Endometrial microvascular endothelial cells (primary cell): ENCODE data around the gene POLH. TPM values are rescaled to one million over a fixed set of nuclear protein-coding genes. Genes with fewer than 3 reads are reported as not detected.
"Not testable (repeated sequence)": the region's sequence is repeated elsewhere in the genome, so short reads cannot be mapped to it uniquely, and the experiment has no call there.

Experiments used
- in situ Hi-C: cut with HindIII; loops from 2 replicates; pipeline ENCODE4 v1.10.0; 2017; ENCODE audit warnings: low sequenced_read_pairs, low pct_unique_long_range_greater_than_20kb; ENCODE audit errors: inconsistent ontology term
- total RNA-seq: library from RNA; depleted of rRNA; stranded (reverse); fragments of >200 nt; gene quantifications from one replicate; pipeline ENCODE4 v1.2.3, GENCODE V29; 2015; ENCODE audit errors: inconsistent ontology term

POLH gene
- total RNA-seq, 1 donor from 2014 or later, result 25.6 TPM

DNA sequence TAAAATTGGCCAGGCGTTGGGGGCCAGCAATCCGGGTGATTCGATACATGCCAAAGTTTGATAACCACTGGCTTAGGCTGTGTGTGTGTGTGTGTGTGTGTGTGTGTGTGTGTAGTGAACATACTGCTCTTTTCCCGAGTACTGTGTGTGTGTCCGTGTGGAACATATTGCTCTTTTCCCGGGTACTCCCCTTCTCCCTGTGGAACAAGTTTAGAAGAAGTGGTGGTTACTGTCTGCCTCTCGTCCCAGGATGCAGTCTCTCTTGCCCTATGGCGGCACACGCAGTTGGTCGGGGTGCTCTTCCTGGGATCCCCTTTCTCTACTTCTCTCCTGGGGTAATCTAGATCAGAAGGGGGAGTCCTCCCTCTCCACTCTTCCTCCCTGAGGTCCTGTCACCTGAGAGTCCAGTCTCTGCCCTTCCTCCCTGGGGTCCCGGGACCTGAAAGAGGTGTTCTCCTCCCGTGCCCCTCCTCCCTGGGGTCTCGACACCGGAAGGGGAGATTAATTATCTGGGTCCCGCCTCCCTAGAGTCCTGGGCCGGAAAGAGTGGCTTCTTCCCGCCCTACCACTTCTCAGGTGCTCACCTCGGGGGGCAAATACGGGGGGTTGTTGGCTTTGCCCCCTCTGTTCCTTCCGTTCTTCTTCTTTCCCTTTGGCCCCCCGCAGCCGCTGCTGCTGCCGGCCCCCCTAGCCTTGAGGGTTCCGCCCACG lies 52.6 kb downstream of the POLH start:
- in situ Hi-C loops, result no loop called here

DNA sequence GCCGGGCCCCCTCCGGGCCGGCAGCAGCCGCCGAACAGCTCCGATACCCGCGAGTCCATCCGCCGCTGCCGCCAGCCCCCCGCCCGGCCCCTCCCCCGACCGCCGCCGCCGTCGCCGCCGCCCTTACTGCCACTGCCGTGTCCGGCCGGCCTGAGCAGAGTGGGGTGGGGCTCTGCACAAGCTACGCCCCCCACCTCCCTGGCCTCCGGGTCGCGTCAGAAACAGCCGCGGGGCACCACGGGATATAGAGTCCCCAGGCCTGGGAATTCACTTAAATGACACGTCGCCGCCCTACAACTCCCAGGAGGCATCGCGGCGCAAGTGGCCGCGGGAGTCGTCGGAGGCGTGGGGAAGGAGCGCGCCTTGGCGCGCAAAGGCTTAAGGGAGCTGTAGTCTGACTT lies 53.1 kb downstream of the POLH start, which contains the start of gene GTPBP2:
GTPBP2 (minus strand) TSS at position 161 of the 401 bp plus-strand sequence; CDS start at position 59, 102 bp downstream.
- in situ Hi-C loops, result no loop called here

DNA sequence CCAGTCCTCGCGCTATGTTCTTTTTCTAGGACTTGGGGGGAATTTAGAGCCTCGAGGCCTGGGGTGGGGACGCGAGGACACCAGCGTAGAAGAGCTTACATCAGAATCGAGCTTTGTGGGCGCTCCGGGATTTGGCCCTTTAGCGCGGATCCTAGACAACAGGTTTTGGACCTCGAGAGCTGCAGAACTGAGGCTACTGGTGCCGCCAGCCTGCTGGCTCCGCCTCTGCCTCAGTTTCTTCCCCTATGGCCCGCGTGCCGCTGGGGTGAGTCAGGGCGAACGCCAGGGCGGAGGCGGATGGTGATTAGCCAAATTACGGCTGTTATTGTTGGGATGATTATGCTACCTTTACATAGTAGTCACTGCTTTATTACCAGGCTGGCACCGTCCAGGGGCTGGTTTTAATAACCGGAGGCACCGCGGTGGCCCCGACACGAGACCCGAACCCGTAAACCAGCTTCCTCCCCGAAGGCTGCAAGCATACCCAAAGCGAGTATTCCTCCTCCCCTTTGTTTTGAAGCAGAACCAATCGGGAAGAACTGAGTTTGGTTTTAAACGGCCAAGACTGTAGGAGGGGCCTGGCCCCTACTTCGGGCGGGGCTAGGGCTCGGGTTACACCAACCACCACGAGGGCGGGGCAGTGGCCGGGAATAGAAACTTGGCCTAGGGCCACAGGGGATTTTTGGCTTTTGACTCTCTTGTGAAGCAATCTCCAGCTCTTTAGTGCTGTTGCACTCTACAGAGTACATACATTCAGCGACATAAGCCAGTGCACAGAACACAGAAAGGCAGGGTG lies 53.7 kb downstream of the POLH start:
- in situ Hi-C loops, result no loop called here

DNA sequence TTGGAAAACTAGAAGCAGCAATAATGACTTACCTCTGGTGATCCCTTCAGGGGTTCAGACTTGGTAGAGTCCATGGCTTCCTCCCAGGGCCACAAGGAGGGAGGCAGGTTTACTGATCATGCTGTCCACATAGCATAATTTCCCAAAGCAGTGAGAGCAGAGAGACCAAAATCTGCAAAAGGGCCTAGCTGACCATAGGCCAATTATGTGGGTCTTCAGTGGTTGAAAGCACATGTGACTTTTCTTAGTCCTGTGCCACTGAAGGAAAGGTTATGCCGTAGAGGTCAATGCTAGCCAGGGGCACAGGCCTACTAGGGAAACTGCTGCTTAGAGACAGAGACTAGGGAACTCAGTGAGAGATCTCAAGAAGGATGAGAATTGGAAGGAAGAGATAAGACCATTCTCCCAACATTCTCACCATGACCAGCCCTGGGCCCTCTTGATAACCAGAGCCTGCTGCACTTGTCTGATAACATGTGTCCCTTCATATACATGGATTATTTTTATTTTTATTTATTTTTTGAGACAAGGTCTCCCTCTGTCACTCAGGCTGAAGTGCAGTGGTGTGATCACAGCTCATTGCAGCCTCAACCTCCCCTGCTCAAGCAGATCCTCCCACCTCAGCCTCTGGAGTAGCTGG lies 55.1 kb downstream of the POLH start:
- in situ Hi-C loops, result no loop called here

DNA sequence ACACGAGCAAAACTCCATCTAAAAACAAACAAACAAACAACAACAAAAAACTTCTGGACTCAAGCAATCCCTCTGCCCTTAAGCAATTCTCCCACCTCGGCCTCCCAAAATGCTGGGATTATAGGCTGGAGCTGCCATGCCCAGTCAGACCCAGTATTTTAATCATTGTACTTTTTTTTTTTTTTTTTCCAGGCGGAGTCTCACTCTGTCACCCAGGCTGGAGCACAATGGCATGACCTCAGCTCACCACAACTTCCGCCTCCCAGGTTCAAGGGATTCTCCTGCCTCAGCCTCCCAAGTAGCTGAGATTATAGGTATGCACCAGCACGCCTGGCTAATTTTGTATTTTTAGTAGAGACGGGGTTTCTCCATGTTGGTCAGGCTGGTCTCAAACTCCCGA lies 57.0 kb downstream of the POLH start:
- in situ Hi-C loops, result not testable (repeated sequence)

DNA sequence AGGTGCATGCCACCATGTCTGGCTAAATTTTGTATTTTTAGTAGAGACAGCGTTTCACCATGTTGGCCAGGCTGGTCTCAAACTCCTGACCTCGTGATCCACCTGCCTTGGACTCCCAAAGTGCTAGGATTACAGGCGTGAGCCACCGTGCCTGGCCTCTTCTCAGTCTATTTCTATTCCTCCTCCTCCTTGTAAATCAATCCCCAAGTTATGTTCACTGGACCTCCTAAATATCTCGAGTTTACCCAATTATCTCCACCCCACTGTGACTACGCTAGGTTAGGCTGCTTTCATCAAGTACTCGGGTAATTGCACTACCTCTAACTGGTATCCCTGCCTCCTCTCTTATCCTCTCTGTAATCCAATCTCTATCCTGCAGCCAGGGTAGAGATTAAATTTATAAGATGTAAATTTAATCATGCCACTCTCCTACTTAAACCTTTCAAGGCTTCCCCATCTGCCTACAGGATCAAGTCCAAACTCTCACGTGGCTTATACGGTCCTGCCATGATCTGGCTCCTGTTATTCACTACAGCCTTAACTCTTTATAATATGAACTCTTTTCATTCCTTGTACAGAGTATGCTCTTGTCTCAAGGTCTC lies 58.8 kb downstream of the POLH start:
- in situ Hi-C loops, result no loop called here

DNA sequence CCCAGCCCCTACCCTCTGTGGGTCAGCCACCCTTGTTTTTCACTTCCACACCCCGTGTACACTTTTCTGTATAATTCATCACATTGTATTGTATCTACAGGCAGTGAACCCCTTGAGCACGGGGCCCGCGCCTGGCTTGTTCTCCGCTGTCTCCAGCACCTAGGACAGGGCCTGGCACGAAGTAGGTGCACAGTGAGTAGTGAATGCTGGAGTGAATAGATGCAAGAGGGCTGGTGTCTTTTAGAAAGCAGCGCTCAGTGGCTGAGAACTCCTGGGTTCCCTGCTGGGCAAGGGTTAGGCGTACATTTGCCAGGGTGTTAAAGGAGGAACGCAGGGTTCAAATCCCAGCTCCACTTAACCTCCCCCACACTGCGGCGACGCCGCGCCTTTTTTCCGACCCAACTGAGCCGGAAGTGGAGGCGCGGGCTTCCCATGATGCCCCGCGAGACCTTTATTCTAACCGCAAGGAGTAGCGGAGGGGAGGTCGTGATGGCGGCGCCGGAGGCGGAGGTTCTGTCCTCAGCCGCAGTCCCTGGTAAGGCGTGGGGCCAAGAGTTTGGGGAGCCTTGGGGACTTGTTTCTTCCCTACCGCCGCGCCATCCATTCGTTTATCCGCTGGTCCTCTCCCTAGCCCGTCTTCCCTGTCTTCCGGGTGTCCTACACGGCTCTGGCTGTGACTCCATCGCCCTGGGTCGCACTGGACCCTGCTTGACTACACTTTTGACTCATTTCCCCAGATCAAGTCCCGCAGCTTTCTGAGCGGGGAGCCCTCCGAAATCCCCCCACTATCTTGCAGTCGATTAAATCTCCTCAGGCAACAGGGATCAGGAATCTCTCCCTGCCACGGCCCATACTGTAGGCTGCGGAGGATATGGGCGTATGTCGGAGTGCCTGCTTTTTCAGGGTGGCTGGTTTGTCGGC lies 59.7 kb downstream of the POLH start, which contains the start of gene MAD2L1BP:
MAD2L1BP (plus strand) TSS at position 454 of the 921 bp plus-strand sequence; CDS start at position 490, 36 bp downstream.
- in situ Hi-C loops, result no loop called here

DNA sequence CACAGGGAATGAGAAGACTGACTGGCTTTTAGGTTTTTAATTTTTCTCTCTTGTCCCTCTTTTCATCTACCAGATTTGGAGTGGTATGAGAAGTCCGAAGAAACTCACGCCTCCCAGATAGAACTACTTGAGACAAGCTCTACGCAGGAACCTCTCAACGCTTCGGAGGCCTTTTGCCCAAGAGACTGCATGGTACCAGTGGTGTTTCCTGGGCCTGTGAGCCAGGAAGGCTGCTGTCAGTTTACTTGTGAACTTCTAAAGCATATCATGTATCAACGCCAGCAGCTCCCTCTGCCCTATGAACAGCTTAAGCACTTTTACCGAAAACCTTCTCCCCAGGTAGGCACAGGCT lies 60.3 kb downstream of the POLH start:
- in situ Hi-C loops, result no loop called here

DNA sequence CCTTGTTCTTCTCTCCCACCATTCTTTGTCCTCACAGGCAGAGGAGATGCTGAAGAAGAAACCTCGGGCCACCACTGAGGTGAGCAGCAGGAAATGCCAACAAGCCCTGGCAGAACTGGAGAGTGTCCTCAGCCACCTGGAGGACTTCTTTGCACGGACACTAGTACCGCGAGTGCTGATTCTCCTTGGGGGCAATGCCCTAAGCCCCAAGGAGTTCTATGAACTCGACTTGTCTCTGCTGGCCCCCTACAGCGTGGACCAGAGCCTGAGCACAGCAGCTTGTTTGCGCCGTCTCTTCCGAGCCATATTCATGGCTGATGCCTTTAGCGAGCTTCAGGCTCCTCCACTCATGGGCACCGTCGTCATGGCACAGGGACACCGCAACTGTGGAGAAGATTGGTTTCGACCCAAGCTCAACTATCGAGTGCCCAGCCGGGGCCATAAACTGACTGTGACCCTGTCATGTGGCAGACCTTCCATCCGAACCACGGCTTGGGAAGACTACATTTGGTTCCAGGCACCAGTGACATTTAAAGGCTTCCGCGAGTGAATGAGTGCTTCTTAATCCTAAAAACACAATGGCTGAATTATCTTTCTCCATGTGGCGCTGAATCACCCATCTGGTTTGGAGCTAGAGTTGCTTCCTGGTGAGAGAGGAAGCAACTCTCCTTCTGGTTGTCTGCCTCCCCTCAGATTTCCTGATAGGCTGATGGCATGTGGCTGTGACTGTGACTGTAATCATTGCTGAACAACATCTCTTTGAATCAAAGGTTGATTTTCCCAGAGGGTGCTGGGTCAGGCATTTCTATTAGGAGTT lies 64.2 kb downstream of the POLH start:
- in situ Hi-C loops, result no loop called here

DNA sequence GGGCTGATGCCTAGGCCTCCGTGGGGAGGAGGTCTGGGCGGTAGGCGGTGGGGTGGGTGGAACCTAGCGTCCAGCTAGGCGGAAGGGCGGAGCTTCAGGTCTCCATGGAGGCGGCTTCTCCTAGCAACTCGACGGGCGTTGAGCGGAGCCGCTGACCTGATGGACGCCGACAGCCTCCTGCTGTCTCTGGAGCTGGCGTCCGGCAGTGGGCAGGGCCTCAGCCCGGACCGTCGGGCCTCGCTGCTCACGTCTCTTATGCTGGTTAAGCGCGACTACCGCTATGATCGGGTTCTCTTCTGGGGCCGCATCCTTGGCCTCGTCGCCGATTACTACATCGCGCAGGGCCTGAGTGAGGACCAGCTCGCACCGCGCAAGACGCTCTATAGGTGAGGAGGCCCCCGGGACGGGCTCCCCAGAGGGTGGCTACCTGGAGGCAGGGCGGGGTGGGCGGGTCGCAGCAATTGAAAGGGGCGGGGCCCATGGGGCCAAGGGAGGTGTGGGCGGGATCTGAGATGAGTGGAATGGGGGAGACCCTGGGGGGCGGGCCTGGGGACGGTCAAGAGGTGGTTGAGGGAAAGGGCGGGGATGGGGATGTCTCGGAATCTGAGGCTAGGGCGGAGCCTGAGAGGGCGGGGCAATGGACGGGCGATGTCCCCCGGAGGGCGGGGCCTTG lies 69.1 kb downstream of the POLH start, which contains the start of gene RSPH9:
RSPH9 (plus strand) TSS at position 97 of the 673 bp plus-strand sequence; CDS start at position 160, 63 bp downstream.
- in situ Hi-C loops, result no loop called here

DNA sequence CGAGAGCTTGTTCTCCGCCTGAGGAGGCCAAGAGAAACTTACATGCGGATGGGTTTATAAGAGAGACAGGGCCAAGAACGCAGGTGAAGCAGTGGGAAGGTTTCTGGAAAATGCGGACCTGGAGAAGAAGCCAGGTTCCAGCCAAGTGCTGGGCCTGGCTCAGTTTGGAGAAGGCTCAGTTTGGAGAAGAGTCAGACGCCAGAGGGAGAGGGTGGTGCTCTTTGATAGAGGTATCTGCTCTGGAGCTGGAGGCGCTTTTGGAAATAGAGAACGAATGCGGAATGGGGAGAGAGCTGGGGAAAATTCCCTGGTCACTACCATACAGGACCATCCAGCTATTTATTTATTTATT lies 69.6 kb downstream of the POLH start:
- in situ Hi-C loops, result no loop called here

DNA sequence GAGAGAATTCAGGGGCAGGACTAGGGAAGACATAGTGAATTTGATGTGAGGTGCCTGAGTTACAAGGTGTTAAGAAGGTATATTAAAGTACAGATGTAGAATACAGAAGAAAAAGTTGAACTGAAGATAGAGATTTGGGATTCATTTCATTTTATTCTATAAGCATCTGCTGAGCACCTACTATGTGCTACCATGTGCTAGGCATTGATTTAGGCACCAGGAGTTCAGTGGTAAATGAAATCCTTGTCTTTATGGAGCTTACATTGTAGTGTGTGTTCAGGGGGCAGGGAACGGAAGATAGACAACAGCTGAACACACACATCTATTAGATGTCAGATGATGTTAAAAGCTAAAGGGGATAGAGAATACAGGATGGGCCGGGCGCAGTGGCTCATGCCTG lies 71.6 kb downstream of the POLH start:
- in situ Hi-C loops, result no loop called here

DNA sequence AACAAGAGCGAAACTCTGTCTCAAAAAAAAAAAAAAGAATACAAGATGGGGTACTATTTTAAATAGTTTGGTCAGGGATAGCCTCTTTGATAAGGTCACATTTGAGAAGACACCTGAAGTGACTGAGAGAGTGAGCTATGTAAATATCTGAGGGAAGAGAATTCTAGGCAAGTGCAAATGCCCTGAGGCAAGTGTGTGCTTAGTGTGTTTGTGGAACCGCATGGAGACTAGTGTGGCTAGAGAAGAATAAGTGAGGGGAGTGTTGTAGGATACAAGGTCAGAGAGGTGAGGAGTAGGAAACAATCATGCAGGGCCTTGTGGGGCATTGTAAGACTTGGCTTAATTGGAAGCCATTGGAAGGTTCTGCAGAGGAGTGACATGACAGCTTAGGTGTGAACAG lies 72.3 kb downstream of the POLH start:
- in situ Hi-C loops, result no loop called here

DNA sequence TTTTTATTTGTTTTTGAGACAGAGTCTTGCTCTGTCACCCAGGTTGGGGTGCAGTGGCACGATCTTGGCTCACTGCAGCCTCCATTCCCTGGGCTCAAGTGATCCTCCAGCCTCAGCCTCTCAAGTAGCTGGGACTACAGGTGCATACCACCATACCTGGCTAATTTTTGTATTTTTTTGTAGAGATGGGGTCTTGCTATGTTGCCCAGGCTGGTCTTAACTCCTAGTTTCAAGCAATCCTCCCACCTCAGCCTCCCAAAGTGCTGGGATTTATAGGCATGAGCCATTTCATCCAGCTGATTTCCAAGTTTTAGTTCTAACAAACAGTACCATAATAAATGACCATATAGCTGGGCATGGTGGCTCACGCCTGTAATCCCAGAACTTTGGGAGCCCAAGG lies 76.8 kb downstream of the POLH start:
- in situ Hi-C loops, result not testable (repeated sequence)

DNA sequence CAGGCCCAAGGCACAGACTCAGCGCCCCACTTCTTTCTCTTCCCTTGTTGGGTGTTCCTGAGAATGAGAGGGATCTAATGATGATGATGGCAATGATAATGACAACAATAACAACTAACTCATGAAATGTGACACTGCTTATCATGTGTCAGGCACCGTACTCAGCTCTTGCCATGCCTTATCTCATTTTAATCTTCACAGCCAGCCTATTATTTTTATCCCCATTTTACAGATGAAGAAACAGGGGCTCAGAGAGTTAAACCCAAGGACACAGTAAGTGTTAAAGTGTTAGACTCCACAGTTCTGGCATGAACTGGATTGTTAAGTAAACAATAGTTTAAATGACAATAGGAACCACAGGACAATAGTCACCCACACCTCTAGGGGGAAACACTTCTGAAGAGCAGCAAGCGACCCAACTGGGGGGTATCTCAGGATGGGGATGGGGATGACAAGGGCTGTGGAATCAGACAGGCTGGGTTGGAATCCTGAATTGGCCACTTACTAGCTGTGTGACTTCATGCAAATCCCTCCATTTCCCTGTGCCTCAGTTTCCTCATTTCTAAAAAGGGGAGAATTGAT lies 81.3 kb downstream of the POLH start:
- in situ Hi-C loops, result no loop called here

DNA sequence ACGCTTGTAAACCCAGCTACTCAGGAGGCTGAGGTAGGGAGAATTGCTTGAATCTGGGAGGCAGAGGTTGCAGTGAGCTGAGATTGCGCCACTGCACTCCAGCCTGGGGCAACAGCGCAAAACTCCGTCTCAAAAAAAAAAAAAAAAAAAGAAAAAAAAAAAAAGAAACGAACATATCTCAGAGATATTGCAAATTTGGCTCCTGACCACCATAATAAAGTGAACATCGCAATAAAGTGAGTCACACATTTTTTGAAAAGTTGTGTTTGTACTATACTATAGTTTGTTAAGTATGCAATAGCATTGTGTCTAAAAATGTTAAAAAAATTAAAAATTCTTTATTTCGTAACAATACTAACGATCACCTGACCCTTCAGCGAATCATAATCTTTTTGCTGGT lies 82.2 kb downstream of the POLH start:
- in situ Hi-C loops, result no loop called here

DNA sequence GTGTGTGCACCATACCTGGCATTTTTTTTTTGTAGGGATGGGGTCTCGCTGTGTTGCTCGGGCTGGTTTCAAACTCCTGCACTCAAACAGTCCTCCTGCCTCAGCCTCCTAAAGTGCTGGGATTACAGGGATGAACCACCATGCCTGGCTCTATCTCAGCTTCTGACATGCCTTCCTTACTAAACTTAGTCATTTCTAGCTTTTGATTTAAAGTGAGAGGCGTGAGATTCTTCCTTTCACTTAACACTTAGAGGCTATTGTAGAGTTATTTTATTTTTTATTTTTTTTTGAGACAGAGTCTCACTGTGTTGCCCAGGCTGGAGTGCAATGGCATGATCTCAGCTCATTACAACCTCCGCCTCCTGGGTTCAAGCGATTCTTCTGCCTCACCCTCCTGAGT lies 87.0 kb downstream of the POLH start:
- in situ Hi-C loops, result not testable (repeated sequence)
